Adipose tissue (tissue), 3 donors: Measurements from ENCODE around the gene GRB10. TPM values are rescaled to one million over a fixed set of nuclear protein-coding genes. Genes with fewer than 3 reads are reported as not detected.

ENCODE experiments used
- H3K27ac ChIP-seq: one replicate; pipeline ENCODE4 v1.5.1; 2013; ENCODE audit warnings: low read depth, low read length
- WGBS, 3 donors: extraction: QIAGEN DNeasy Blood & Tissue Kit; methylation state at CpG; one replicate each; pipeline ENCODE4 v1.1.7; 2013; 5-methylcytosine and 5-hydroxymethylcytosine counted together
- polyA plus RNA-seq, 3 donors: library from polyadenylated mRNA; stranded (reverse); fragments of 200-250 nt; gene quantifications; one replicate each; pipeline ENCODE4 v1.2.3, GENCODE V29; 2013
- donor health status: healthy with polysubstance abuse.
- donor health status: Bipolar disorder and iron deficiency.
- donor health status: healthy.

GRB10 gene
- polyA plus RNA-seq, 3 donors = 25.6 to 61.6 (median 26.1) TPM

DNA sequence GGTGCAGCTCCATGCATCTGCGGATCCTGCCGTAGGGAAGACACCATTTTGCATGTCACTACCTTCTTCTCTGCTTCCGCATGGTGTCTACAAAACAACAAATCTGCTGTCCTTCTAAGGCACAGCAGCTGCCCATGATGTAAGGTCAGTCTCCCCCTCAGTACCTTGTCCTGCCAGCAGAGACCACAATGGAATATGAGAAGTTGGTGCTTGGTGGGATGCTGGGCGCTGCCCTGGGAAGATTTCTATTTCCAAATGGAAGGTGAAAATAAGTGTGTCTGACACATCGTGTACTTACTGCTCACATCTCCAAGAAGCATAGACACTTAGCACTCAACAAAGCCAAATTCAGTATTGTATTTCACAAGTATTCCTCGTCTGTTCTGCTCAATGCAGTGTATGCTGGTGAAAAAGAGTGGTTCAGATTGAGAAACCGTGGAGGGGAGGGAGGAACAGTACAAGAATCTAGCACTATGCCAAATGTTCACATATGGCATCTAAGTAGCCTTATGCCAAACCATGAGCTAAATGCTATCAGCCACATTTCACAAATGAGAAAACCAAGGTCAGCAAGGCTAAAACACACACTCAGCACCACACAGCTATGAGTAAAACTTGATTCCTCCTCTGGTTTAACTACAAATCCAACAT is 95.0 kb downstream of the GRB10 start:
- 76 to 79% (median 79%) methylated on average over 7 of the region's 7 CpGs for WGBS, 3 donors
- no peak overlapping the region for H3K27ac ChIP-seq

DNA sequence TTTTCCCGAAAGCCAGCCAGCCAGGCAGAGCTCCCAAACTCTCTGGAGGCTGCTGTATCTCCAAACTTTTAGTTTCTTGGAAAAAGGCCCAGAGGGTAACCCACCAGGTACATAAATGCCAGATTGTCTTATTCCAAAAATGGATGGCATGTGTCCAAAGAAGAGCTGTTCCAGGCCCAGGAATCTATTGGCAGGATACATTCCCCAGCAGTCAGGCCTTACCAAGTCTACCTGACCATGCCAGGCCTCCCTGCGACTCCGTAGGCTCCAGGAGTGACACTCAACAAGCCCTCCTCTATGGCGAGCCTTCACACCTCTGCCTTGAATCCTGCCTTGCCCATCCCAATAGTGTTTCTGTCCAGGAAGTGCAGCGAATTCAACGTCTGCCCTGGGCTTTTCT is 95.6 kb downstream of the GRB10 start:
- WGBS, 3 donors = 85 to 94% (median 90%) methylated on average over 6 of the region's 6 CpGs
- no peak overlapping the region for H3K27ac ChIP-seq

DNA sequence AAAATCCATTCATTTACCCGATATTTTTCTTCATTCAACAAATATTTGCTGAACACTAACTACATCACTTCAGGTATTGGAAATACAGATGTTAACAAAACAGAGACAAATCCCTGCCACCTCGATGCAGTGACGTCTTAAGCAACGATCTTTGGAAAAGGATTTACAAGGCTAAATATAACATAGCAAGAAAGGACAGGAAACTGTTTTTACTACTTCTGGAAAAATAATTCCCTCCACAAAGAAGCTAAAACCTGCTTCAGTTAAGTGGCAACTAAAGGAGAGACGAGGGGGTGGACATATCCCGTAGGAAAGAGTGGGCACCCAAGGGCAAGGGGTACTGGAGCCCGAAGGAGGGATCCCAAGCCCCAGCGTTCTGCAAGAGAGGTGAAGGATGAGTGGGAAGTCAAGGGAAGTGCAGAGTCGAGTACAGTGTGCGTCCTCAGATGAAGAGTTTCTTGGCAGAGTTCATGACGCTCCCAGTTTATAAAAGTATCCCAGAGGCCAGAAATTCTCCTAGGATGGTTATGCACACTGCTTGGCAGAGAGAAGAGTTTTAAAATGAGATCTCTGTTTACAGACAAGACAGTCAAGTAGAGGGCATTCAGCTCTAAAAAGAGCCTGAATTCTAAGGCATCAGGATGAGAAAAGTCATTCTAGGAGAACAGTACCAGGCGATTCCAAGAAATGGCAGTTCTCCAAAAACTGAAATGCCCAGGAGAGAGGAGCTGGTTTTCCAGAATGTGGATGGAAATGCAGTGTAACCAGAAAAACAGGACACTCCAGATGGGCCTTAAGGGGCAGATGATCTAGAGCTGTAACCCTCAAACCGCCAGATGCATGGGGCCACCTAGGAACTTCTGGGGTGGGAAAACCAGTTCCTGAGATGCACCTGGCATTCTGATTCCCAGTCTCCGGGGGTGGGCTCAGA is 97.3 kb downstream of the GRB10 start:
- WGBS, 3 donors = 56 to 60% (median 57%) methylated on average over 14 of the region's 14 CpGs
- H3K27ac ChIP-seq = no peak overlapping the region

DNA sequence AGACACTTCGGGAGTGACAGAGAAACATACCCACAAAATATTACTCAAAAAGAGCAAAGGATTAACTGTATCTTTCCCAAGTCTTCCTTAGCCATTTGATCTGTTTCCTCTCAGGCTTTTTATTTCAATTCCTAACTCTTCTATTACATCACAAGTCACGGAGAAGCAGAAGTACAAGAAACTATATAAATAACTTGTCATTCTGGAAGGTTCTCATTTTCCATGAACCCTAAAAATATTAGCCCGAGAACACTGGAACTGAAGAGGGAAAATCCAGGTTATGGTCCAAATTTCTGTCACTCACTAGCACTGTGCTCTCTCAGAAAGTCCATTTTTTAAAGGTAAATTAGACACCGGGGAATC is 98.0 kb downstream of the GRB10 start:
- WGBS, 3 donors = 42 to 51% (median 45%) methylated on average over 4 of the region's 4 CpGs
- no peak overlapping the region for H3K27ac ChIP-seq

DNA sequence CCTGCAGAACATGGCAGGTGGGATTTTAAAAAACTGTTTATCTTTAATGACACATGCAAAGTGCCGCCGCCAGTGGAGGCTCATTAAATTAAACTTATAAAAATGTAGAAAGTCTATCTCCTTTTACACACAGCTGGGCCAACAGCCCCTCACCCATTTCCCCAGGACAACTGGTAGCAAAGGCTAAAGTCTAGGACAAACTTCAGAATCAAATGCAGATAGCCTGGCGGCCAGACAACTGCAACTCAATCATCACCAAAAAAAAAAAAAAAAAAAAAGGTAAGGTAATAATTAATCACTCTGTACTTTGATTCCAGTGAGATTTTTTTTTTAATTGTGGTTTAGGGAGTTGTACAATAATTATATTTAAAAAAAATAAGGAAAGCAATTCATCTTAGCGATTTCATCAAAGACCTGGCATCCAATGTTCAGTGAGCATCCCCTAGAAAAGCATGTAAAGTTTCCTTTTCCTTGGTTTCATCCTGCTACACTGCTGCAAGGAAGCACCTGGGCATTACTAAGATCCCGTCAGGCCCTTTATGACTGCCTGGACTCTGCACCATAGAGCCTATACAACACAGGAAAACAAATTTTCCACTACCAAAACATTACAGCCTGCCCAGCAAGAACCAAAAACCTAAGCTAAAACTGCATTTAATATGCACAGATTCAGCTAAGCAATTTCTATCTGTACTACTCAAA is 98.5 kb downstream of the GRB10 start:
- no peak overlapping the region for H3K27ac ChIP-seq
- 64 to 86% (median 80%) methylated on average over 5 of the region's 5 CpGs for WGBS, 3 donors

DNA sequence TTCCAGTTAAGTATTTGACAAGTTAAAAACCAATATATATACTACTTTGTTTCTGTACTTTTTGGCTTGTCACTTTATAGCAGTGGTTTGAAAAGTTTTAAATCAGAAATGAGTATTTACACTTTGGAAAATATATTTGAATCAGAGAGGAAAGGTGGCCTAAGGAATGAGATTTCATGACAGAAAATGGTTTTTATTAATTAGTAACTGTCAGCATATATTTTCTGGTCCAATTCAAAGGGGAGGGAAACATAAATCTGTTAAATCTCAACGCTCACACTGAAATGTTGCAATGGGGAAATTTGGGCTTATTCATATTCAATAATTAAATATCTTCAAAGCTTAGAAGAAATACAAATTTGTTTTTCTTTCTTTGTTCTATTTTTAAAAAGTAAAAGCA is 100.1 kb downstream of the GRB10 start:
- 95 to 99% (median 97%) methylated on average over 1 of the region's 1 CpG for WGBS, 3 donors
- no peak overlapping the region for H3K27ac ChIP-seq

DNA sequence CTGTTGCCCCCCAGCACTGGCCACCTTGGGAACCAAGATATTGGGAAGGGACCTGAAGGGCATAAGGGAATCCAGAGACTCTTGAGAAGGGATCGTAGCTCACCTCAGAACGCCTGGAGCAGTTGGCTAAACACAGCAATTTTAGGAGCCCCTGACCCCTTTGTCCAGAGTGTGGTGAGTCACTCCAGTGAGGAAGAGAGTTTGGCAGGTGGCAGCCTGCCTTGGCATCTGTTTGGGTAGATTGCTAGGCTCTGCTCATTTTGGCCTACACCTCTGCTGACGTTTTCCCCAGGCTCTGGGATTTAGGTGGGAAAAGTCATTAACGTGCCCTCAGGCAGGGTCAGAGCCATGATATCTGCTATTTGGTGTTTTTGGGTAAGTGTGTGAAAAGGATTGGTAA is 100.6 kb downstream of the GRB10 start:
- H3K27ac ChIP-seq = no peak overlapping the region
- 47 to 60% (median 59%) methylated on average over 4 of the region's 4 CpGs for WGBS, 3 donors

DNA sequence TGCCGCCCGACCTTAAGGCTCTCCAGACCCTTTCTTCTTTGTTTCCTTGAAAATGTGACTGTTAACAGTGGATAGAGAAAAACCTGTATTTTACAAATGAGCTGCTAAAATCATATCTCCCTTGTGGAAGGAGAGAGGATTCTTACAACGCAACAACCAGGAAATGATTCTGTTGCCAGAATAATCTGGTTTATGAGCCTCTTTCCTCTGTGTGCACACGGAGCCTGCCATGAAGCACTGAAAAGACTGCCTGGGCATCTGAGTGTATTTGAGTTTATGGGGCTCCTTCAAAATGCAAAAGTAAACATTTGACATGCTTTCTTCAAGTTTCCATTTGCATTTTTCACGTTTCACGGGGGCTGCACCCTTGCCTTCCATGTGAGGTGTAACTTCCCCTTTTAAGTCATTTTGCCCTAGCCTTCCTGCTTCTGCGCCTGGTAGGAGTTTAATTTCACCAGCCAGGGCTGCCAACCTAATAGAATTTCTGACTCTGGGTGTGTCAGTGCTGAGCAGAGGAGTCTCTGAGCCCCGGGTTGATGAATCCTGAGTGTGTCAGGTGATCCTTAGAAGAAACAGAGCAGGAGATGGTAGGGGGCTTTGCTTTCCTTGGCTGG is 101.2 kb downstream of the GRB10 start:
- 48 to 57% (median 51%) methylated on average over 8 of the region's 8 CpGs for WGBS, 3 donors
- no peak overlapping the region for H3K27ac ChIP-seq

DNA sequence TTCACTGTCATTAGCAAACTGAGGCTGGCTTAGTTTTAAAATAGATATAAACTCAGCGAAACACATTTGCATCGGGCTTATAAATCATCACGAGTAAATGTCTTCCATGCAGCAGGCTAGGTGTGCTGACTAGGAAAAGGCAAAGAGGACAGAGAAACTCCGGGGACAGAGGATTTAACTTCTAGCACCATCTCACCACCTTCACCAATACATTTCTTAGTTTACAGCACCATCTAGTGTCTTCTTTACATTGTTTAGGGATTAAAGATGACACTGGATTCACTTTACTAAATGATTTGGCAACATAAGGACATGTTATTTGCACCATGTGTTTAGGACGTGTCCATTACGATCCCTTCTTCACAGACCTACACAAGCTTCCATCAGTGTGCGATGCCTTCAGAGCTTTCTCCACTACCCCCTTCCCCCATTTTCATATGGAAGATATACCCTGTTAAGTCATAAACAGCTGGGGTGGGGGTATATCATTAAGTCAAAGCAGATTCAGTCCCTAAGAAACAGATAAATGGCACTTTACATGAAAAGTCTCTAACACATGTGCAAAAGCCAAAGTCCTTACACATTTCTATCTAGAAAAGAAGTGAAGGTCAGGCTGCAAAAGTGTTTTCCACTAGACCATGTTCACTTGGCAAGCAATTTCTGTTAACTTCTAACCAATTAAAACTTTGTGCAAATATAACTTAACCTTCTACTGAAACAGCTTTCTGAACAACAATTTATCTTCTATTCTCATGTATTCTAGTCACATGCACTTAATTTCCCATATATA is 103.3 kb downstream of the GRB10 start:
- 23 to 53% (median 49%) methylated on average over 7 of the region's 7 CpGs for WGBS, 3 donors

DNA sequence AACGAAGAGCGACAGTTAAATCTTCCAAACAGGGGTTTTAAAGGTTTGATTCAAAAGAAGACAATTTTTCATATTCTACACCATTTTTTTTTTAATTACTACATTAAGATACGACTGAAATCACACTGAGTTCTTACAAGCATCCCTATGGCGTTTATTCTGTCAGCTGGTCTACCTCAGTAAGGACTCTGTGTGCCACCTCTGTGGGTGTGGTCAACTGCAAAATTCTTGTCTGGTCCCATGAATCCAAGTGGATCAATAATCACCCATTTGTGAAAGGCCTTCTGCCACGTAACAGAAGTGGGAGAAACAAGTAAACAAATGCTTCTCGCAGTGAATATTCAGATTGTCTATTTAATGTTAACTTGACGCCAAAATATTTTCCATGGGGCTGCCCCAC is 104.1 kb downstream of the GRB10 start:
- no peak overlapping the region for H3K27ac ChIP-seq
- WGBS, 3 donors = 42 to 87% (median 78%) methylated on average over 7 of the region's 7 CpGs

More for the DNA sequence above, 103.3 kb downstream of the GRB10 start:
- no peak overlapping the region for H3K27ac ChIP-seq

DNA sequence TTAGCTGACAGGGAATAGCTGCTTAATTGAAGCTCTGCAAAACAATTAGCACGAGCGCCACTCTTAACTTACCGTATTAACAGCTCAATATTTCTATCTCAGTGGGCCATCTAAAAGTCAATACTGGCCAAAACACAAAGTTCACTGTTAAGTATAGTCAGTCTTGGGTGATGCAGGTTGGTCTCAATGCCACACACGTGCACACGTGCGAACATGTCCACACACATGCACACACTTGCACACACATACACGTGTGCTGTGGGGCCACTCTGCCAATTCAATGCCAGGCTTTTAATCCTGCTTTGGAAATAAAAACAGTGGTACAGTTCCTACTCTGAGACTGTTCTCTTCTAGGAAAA is 105.1 kb downstream of the GRB10 start:
- no peak overlapping the region for H3K27ac ChIP-seq
- 27 to 88% (median 81%) methylated on average over 7 of the region's 7 CpGs for WGBS, 3 donors

DNA sequence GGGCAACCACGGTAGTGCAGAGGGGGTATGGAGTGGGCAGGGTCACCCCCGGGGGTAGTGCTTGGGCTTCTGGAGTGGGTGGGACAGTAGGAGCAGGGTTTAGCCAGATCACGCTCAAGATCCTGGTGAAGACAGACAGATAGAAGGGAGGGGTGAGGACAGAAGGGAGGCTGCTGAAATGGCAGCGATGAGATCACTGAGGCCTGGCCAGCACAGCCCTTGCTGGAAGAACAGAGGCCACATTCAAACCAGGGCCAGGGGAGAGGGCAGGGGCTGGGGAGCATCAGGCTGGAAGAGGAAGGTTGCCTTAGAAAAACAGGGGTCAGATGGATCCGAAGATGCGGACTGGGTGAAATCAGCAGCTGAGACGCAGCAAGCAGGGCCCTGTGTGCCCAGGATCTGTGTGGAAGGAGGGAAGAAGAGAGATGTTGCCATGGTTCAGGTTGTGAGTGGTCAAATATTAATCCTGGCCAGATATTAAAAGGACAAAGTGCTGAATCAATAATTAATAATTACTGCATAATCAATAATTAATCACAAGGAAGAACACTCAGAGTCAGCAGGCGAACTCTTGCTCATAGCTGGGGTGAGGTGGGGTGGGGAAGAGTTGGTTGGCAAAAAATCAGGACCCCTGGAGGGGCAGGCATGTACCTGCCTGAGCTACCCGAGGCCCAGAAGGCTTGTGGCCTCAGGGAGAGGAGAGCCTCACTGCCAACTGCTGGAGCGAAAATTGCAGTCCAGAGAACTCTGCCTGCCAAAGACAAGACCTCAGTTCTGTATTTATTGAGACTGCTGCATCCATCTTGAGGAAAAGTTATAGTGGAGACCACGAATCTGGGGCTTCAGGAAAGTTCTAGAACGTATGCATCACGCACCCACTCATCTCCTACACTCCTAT is 105.7 kb downstream of the GRB10 start:
- H3K27ac ChIP-seq = no peak overlapping the region
- WGBS, 3 donors = 46 to 76% (median 76%) methylated on average over 13 of the region's 13 CpGs

DNA sequence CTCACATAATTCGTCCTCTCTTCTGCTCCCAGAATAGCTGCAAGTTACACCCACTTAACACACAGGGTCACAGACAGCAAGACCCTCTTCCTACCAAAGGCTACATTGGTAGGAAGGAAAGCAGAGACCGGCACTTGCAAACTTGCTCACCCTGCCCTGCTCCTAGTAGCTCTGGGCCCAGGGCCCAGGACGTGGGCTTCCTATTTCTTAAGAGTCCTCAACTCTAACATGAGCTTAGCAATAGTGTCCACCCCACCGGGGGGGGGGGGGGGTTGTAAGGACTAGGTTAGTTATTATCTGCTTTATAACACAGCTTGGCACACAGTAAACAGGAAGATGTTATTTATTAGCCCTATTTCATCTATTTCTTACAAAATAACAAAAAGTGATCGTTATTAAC is 106.6 kb downstream of the GRB10 start:
- WGBS, 3 donors = 44 to 60% (median 59%) methylated on average over 5 of the region's 5 CpGs

DNA sequence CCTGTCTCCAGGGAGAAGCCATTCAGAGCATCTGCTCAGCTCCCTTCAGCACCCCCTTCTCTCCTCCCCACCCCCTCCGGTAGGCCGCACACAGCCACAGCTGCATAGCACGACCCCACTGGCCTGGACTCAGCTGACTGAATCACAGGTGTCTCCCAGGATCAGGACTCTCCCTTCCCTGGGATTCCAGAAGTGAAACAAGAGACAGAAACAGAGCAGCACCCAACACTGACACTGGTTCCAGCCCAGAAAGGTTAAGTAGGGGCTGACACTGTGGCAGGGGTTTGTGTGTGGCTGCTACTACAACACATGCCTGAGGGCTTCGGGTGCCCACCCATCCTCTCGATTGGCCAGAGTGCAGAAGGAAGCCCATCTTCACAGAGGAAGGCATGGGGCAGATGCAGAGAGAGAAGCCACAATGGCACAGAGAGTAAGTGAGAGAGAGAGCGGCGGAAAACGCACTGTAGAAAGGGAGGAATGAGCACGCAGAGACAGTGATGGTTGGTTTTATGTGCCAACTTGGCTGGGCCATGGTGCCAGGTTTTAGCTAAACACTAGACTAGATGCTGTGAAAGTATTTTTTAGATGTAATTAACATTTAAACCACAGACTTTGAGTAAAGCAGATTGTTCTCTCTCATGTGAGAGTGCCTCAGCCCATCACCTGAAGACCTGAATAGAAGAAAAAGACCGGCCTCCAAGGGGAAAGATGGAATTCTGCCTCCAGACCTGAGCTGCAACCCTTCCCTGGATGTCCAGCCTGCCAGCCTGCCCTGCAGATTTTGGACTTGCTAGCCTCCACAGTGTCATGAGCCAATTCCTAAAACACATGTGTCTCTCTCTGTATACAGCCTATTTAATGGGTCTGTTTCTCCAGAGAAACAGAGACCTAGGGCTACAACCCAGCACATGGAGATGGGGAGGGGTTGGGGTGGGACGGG is 107.5 kb downstream of the GRB10 start:
- no peak overlapping the region for H3K27ac ChIP-seq
- WGBS, 3 donors = 80 to 91% (median 86%) methylated on average over 11 of the region's 11 CpGs

More for the DNA sequence above, 106.6 kb downstream of the GRB10 start:
- no peak overlapping the region for H3K27ac ChIP-seq

DNA sequence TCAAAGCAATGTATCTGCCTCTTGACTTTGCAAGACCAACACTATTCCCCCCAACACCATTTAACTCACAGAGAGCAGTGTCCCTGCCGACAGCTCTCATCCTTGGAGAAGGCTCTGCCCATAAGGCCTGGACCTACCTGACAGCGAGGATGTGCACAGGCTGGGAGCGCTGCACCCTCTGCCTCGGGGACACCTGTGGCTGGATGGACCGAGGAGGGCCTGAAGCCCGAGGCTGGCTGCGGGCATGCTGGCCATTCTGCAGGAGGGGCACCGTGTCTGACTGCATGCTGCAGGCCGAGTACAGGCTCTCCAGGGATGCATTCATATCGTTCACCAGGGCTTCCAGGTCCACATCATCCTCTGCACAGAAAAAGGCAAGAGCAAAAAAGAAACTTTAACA is 108.4 kb downstream of the GRB10 start:
- 81 to 94% (median 85%) methylated on average over 10 of the region's 10 CpGs for WGBS, 3 donors
- H3K27ac ChIP-seq = no peak overlapping the region

DNA sequence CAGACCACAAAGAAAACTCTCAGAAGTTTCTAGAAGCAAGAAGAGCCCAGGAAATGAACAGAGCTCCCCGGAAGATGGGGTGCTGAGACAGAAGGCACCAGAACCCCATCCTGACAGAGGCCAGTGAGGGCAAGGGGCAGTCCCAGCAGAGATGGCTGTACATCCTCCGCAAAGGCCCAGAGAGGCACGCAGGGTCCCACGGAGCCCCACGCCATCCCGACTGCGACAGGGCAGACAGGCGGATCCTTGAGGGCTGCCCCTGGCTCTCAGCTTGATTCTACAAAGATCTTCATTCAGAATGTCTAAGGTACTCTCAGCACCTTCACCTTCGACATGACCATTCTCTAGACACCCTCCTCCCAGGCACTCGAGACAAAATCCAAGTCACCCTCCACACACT is 109.6 kb downstream of the GRB10 start:
- no peak overlapping the region for H3K27ac ChIP-seq
- 89 to 95% (median 95%) methylated on average over 10 of the region's 10 CpGs for WGBS, 3 donors
